GM13977 (cell line): Measurements from ENCODE around the gene EPYC.

Experiments used
- DNase-seq: peaks from one replicate; pipeline ENCODE4 v3.0.0; 2012; ENCODE audit warnings: low spot score
- in situ Hi-C: fragments of 300-500 bp; cut with MboI; formaldehyde crosslinking; loops from one replicate; pipeline ENCODE4 v1.12.0; 2022; ENCODE audit warnings: low sequenced_read_pairs, low pct_unique_long_range_greater_than_20kb, mixed read lengths, inconsistent platforms; ENCODE audit not compliant: unreplicated experiment
- TF ChIP-seq, protein P1 (sequence below): IDR thresholded peaks from 2 replicates; pipeline ENCODE4 v1.5.1; 2012; ENCODE audit warnings: mild to moderate bottlenecking, control low read depth; ENCODE audit not compliant: insufficient read depth; ENCODE audit errors: extremely low read depth, missing control alignments

Gene EPYC

DNA sequence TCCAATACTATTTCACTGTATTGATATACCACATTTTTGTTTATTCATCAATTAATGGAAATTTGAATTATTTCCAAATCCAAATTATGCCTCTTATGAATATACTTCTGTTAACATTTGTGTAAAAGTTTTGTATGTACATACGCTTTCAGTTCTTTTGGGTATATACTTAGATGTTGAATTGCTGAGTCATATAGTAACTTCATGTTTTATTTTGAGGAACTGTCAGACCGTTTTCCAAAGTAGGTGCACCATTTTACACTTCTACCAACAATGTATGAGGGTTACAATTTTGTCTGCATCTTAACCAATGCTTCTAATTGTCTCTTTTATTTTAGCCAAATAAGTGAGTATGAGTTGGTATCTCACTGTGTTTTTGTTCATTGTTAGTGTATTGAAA, 39.6 kb downstream of the EPYC start:
- TF ChIP-seq, protein P1, sequence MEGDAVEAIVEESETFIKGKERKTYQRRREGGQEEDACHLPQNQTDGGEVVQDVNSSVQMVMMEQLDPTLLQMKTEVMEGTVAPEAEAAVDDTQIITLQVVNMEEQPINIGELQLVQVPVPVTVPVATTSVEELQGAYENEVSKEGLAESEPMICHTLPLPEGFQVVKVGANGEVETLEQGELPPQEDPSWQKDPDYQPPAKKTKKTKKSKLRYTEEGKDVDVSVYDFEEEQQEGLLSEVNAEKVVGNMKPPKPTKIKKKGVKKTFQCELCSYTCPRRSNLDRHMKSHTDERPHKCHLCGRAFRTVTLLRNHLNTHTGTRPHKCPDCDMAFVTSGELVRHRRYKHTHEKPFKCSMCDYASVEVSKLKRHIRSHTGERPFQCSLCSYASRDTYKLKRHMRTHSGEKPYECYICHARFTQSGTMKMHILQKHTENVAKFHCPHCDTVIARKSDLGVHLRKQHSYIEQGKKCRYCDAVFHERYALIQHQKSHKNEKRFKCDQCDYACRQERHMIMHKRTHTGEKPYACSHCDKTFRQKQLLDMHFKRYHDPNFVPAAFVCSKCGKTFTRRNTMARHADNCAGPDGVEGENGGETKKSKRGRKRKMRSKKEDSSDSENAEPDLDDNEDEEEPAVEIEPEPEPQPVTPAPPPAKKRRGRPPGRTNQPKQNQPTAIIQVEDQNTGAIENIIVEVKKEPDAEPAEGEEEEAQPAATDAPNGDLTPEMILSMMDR, result no peak
- DNase-seq, result no peak
- in situ Hi-C loops, result no loop called here

DNA sequence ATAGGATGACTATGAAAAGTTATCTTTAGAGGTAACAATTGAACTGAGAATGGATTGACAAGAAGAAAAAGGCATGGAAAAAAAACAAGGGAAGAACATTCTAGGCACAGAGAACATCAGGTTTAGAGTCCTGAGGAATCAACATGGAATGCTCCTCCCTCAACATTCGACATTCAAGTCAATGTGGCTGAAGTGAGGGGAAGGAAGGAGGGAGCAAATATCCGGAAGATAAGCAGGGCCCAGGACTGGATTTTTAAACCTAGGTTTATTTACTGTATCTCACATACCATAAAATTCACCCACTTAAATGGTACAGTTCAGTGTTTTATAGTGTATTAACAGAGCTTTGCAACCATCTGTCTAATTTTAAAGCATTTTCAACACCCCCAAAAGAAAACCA, 40.2 kb downstream of the EPYC start:
- TF ChIP-seq, protein P1, result no peak
- in situ Hi-C loops, result no loop called here
- no peak for DNase-seq

DNA sequence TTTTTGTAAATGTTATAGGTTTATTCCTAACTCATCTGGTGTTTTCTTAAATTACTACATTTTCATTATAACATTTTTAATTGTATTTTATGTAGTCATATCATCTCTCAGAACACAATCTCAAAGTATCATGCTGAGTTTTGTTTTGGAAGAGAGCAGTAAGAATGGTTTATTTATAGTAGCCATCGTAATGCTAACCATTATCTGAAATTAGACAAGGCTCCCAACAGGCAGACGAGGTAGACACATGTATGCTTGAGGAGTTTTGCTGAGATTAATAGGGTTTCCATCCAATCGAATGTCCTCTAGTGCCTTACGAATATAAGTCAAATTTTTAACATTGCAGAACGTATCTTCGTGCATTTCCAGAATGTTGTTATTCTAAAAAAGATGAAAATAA, 40.8 kb downstream of the EPYC start:
- TF ChIP-seq, protein P1, result no peak
- in situ Hi-C loops, result no loop called here
- DNase-seq, result no peak

DNA sequence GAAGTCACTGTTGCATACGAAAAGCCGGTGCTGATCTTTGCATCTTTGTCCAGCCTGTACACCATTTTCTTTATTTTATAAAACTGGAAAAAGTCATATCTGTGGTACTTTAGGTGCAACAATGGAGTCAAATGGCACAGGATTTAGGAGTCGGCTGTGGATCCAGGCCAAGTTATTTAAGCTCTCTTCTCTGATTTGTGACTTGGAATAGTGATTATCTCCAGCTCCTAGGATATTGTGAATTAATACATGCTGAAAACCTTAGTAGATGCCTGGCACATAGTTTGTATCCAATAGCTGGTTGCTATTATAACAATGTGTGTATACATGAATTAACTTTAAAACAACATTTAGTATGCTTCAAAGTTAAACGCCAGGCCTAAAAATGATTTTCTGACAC, 43.6 kb downstream of the EPYC start:
- in situ Hi-C loops, result no loop called here
- DNase-seq, result no peak
- TF ChIP-seq, protein P1, result no peak

DNA sequence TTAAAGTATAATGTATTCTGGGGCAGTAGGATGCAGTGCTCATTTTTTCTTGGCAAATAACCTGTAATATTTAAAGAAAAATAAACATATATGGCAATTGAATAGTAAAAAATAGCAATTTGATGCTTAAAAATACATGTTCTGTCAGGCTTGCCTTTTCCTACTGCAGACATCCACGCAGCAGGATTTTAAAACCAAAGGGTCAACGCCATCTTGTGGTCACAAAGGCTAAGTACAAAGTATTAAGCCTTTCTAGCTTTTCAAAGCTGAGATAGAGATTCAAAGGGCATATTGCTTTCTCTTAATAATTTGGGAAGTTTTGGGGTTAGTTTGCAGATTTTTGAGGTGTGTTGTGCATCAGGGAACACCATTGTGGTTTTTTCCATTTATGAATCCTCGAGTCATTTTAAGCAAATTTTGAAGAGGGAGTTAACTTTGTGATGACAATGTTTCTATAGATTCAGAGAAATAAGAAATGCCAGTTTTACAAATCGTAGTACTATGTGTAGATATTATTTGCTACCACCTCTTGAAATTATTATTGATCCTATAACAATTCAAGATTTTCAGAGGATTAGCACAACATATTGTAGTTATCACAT, 45.1 kb downstream of the EPYC start:
- TF ChIP-seq, protein P1, result peak; percentile 72
- in situ Hi-C loops, result no loop called here
- peak; percentile 41 for DNase-seq

DNA sequence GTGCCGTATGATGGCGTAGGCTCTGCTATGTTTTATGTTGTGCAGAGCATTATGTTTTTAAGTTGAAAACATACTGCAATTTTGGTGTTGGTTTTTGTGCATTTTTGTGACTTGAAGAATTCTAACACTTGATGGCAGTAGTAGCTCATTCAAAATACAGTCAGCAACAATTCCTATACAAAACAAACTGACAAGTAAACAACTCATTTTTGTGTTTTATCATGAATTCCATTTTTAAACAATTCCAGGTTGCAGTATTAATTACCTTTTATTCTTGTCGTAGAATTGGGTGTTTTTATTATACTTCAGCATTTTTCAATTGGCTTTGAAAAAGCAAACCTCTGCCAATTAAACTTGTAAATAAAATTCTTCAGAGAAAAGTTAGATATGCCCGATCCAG, 45.7 kb downstream of the EPYC start:
- no peak for DNase-seq
- TF ChIP-seq, protein P1, result no peak
- in situ Hi-C loops, result no loop called here

DNA sequence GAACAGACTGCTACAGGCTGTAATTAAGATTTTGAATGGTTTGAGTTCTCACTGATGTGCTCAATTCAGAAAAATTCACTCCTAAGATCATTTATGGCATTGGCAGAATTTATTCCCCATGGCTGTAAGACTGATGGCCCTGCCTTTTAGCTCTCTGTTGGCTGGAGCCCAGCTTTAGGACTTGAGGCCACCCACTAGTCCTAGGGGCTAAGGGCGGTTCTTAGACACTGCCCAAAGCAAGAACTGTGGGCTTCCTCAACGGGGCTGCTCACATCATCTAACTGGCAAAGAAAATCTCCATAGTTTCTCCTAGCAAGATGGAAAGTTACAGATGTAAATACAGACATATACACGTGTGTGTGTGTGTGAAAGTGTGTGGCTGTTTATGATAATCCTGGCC, 46.4 kb downstream of the EPYC start:
- DNase-seq, result no peak
- TF ChIP-seq, protein P1, result no peak
- in situ Hi-C loops, result no loop called here
